T-helper 1 cell treated with Interleukin-12 subunit alpha and Interleukin-12 subunit beta and Interleukin-4 antibody, amounts not matched to agents 30 μg/mL and 1 μg/mL, for 36 hours (primary cell): ENCODE results near the gene SH3RF1.

Experiments
- H3K27ac Mint-ChIP-seq: one replicate; pipeline ENCODE4 v1.8.0; 2021; ENCODE audit warnings: mild to moderate bottlenecking, mixed read lengths
- H3K27me3 Mint-ChIP-seq: one replicate; pipeline ENCODE4 v1.8.0; 2021; ENCODE audit warnings: low read depth, mixed read lengths
- H3K36me3 Mint-ChIP-seq: one replicate; pipeline ENCODE4 v1.8.0; 2021; ENCODE audit warnings: low read depth, mixed read lengths
- H3K4me1 Mint-ChIP-seq: one replicate; pipeline ENCODE4 v1.8.0; 2021; ENCODE audit warnings: low read depth, mixed read lengths
- H3K4me3 Mint-ChIP-seq: one replicate; pipeline ENCODE4 v1.8.0; 2021; ENCODE audit warnings: mild to moderate bottlenecking, moderate library complexity, mixed read lengths
- H3K9me3 Mint-ChIP-seq: one replicate; pipeline ENCODE4 v1.8.0; 2021; ENCODE audit warnings: mixed read lengths

The SH3RF1 gene

DNA sequence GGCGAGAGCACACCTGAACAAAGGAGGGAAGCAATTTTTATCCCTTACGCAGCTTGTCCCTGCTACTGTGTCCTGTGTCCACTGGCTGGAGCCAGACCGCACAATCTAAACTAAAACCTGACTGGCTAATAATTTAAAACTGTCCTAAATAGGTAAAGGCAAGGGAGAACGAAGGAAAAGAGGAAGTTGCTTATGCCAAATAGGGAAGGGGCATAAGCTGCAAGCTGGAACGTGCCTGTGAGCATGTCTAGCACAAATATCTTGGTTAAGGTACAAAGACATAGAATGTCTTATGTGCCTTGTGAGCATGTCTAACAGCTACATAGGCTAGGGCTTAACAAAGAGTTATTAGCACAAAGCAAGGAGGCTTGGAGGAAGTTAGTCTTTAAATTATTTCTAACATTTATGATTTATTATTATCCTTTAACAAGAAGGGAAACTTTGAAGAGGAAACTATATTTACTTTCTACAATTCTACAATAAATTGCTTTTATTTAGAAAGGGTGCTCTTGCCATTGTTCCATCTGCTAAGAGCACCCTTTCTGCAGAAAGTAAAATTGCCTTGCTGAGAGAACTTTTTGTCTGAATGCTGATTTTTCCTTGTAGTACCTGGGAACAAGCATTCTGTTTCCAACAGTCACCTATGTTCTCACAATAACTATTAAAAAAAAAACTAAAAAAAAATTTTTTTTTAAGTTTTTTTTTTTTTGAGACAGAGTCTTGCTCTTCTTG, 180.1 kb downstream of the SH3RF1 start:
- Mint-ChIP-seq H3K27me3 (no peaks in the 10 kb centered on the region), H3K36me3 (no peaks in the 10 kb centered on the region), H3K4me1 (no peaks in the 10 kb centered on the region), H3K4me3 (no peak overlapping the region), H3K27ac (no peak overlapping the region), H3K9me3 (peaks cover 4% of the 10 kb centered on the region)

GRCh38 chr4:169089004-169089403, 181.8 kb downstream of the SH3RF1 start:
- H3K4me3 Mint-ChIP-seq, result no peak overlapping the region
- H3K4me1 Mint-ChIP-seq, result no peaks in the 10 kb centered on the region
- H3K27ac Mint-ChIP-seq, result no peak overlapping the region
- H3K36me3 Mint-ChIP-seq, result no peaks in the 10 kb centered on the region
- no peaks in the 10 kb centered on the region for H3K27me3 Mint-ChIP-seq
- peaks cover 4% of the 10 kb centered on the region for H3K9me3 Mint-ChIP-seq

- no peaks in the 10 kb centered on the region for H3K36me3 Mint-ChIP-seq
- H3K27ac Mint-ChIP-seq, result no peak overlapping the region
- H3K9me3 Mint-ChIP-seq, result no peaks in the 10 kb centered on the region
These were observed 185.8 kb downstream of the SH3RF1 start for GRCh38 chr4:169084954-169085353.

GRCh38 chr4:169080981-169081380, 189.8 kb downstream of the SH3RF1 start:
- Mint-ChIP-seq H3K4me3 (no peak overlapping the region), H3K27me3 (peaks cover 11% of the 10 kb centered on the region), H3K9me3 (no peaks in the 10 kb centered on the region), H3K27ac (no peak overlapping the region), H3K36me3 (no peaks in the 10 kb centered on the region), H3K4me1 (peaks cover 10% of the 10 kb centered on the region)

More at GRCh38 chr4:169084954-169085353, 185.8 kb downstream of the SH3RF1 start:
- H3K27me3 Mint-ChIP-seq, result peaks cover 11% of the 10 kb centered on the region
- no peak overlapping the region for H3K4me3 Mint-ChIP-seq
- peaks cover 7% of the 10 kb centered on the region for H3K4me1 Mint-ChIP-seq

GRCh38 chr4:169079942-169080827, 190.6 kb downstream of the SH3RF1 start:
- Mint-ChIP-seq H3K9me3 (no peaks in the 10 kb centered on the region), H3K27ac (no peak overlapping the region), H3K27me3 (peaks cover 11% of the 10 kb centered on the region), H3K4me3 (no peak overlapping the region), H3K4me1 (peaks cover 10% of the 10 kb centered on the region), H3K36me3 (no peaks in the 10 kb centered on the region)

DNA sequence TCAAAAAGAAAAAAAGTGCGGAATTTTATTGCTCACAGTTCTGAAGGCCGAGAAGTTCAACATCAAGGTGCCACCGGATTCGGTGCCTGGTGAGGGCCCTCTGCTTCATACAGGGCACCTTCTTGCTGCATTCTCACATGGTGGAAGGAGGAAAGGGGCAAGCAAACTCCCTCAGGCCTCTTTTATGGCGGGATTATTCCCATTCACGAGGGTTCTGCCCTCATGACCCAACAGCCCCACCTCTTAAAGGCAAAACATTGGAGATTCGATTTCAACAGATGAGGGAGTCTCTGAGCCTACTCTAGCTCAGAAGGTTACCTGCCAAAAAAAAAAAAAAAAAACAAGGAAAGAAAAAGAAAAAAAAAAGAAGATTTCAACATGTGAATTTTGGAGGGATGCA, 196.6 kb downstream of the SH3RF1 start:
- Mint-ChIP-seq H3K27ac (no peak overlapping the region), H3K4me3 (no peak overlapping the region), H3K36me3 (no peaks in the 10 kb centered on the region), H3K9me3 (no peaks in the 10 kb centered on the region), H3K27me3 (no peaks in the 10 kb centered on the region), H3K4me1 (no peaks in the 10 kb centered on the region)

- Mint-ChIP-seq H3K36me3 (no peaks in the 10 kb centered on the region), H3K4me1 (peaks cover 2% of the 10 kb centered on the region), H3K4me3 (no peak overlapping the region), H3K27ac (no peak overlapping the region), H3K27me3 (no peaks in the 10 kb centered on the region), H3K9me3 (no peaks in the 10 kb centered on the region)
These were observed 199.0 kb downstream of the SH3RF1 start for GRCh38 chr4:169071747-169072146.

- Mint-ChIP-seq H3K36me3 (no peaks in the 10 kb centered on the region), H3K4me1 (peaks cover 2% of the 10 kb centered on the region), H3K27me3 (no peaks in the 10 kb centered on the region), H3K27ac (no peak overlapping the region), H3K9me3 (no peaks in the 10 kb centered on the region), H3K4me3 (no peak overlapping the region)
These were observed 199.9 kb downstream of the SH3RF1 start for GRCh38 chr4:169070895-169071218.

DNA sequence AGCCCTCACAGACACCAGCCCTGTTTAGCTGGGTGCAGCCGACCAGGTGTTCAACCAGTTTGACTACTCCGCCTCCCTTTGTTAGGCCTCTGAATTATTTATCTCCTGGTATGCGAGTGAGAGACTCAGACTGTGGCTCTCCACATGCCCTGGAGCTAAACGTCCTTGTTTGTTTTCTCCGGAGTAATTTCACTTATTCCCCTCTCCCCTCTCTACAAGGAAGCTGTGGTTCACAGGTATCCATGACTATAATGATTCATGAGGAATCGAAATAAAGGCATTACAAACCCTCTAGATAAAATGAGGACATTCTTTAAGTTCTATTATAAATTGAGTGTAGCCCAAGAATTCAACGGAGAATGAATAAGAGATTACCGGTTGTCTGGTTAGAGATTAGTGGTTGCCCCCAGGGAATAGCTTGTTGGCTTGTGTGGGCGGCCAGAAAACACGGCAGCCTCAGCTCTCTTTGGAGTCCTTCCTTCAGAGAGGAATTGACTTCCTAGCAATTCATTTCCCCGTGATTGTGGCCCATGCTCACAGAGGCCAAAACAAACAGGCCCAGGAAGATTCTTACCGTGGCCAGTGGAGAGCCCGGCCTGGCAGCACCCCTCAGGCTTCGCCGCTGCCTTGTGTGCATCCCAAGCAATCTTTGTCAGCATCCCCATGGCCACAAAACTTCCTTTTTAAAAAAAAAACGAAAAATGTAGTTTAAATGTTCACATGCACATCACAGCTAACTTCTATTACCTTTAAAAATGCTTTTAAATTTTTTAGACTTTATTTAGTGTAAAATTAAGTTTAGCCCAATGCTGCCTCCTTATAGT, 200.5 kb downstream of the SH3RF1 start:
- no peak overlapping the region for H3K4me3 Mint-ChIP-seq
- H3K36me3 Mint-ChIP-seq, result no peaks in the 10 kb centered on the region
- H3K4me1 Mint-ChIP-seq, result peaks cover 2% of the 10 kb centered on the region
- H3K9me3 Mint-ChIP-seq, result no peaks in the 10 kb centered on the region
- H3K27ac Mint-ChIP-seq, result no peak overlapping the region
- H3K27me3 Mint-ChIP-seq, result no peaks in the 10 kb centered on the region

GRCh38 chr4:169068423-169068822, 202.3 kb downstream of the SH3RF1 start:
- Mint-ChIP-seq H3K36me3 (no peaks in the 10 kb centered on the region), H3K27me3 (no peaks in the 10 kb centered on the region), H3K27ac (no peak overlapping the region), H3K4me1 (peaks cover 2% of the 10 kb centered on the region), H3K9me3 (no peaks in the 10 kb centered on the region), H3K4me3 (no peak overlapping the region)

DNA sequence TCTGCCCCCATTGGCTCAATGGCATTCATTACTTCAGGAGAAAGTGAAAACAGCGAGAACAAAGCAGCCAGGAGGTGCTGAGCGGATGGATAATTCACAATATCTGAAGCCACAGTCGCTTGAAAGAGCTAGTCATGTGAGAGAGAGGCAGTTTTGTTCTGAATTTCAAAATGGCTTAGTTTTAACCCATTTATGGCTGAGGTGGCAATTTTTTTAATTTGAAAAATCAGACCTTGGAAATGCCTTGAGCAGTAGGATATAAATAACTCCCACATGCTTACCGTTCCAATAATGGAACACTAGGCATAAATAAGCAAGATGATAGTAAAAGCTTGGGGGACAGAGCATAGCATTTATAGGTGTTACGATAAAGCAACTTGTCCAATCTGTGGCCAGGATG, 203.8 kb downstream of the SH3RF1 start:
- no peaks in the 10 kb centered on the region for H3K9me3 Mint-ChIP-seq
- H3K4me3 Mint-ChIP-seq, result no peak overlapping the region
- no peak overlapping the region for H3K27ac Mint-ChIP-seq
- no peaks in the 10 kb centered on the region for H3K36me3 Mint-ChIP-seq
- no peaks in the 10 kb centered on the region for H3K27me3 Mint-ChIP-seq
- H3K4me1 Mint-ChIP-seq, result peaks cover 2% of the 10 kb centered on the region

DNA sequence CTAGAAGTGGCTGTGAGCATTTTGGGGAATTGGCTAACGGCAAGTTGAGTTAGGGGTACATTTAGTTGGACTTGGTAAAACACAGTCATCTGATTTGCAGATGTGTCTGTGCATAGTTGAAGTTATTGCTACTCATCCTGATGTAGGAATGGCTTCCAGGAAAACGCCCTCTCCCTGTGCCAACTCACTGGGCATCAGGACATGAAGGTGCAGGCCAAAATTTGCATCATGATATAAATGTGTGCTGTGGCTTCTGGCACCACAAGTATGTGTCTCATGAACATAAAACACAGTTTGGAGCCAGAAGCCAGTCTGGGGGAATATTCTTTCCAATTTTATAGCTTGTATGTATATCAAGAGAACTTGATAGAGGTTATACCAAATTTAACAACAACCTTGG, 206.5 kb downstream of the SH3RF1 start:
- peaks cover 2% of the 10 kb centered on the region for H3K4me1 Mint-ChIP-seq
- H3K27ac Mint-ChIP-seq, result no peak overlapping the region
- no peaks in the 10 kb centered on the region for H3K27me3 Mint-ChIP-seq
- no peaks in the 10 kb centered on the region for H3K9me3 Mint-ChIP-seq
- no peaks in the 10 kb centered on the region for H3K36me3 Mint-ChIP-seq
- no peak overlapping the region for H3K4me3 Mint-ChIP-seq

- Mint-ChIP-seq H3K9me3 (no peaks in the 10 kb centered on the region), H3K27me3 (no peaks in the 10 kb centered on the region), H3K27ac (no peak overlapping the region), H3K4me1 (peaks cover 2% of the 10 kb centered on the region), H3K36me3 (no peaks in the 10 kb centered on the region), H3K4me3 (no peak overlapping the region)
These were observed 207.3 kb downstream of the SH3RF1 start for GRCh38 chr4:169063441-169063840.

GRCh38 chr4:169062897-169063244, 207.9 kb downstream of the SH3RF1 start:
- Mint-ChIP-seq H3K36me3 (no peaks in the 10 kb centered on the region), H3K4me1 (no peaks in the 10 kb centered on the region), H3K27ac (no peak overlapping the region), H3K4me3 (no peak overlapping the region), H3K9me3 (no peaks in the 10 kb centered on the region), H3K27me3 (no peaks in the 10 kb centered on the region)
